Lower leg skin (tissue), 4 donors: ENCODE results near the gene PLEKHG4B. TPM values are rescaled to one million over a fixed set of nuclear protein-coding genes. Genes with fewer than 3 reads are reported as not detected.

Experiments used
- DNase-seq, 2 donors: peaks; one replicate each; pipeline ENCODE4 v3.0.0-alpha.2; 2019; ENCODE audit warnings: low spot score in 2 of 2
- H3K4me3 ChIP-seq: fragments of 200-600 bp; sonication (generic); 2 replicates; pipeline ENCODE4 v1.5.1; 2017; ENCODE audit warnings: mild to moderate bottlenecking, low read depth; ENCODE audit not compliant: poor library complexity, severe bottlenecking
- CTCF ChIP-seq, 3 donors: fragments of 450-650 bp; IDR thresholded peaks; one replicate each; pipeline ENCODE4 v1.5.1; 2016; ENCODE audit warnings: antibody characterized with exemption in 3 of 3, mild to moderate bottlenecking in 3 of 3, moderate library complexity in 2 of 3
- POLR2A ChIP-seq, 2 donors: fragments of 450-650 bp; IDR thresholded peaks; one replicate each; pipeline ENCODE4 v1.6.1; 2016 to 2017; ENCODE audit warnings: antibody characterized with exemption in 2 of 2, mild to moderate bottlenecking in 1 of 2, moderate library complexity in 1 of 2
- WGBS, 2 donors: methylation state at CpG; one replicate each; pipeline ENCODE4 v1.1.5; 2018; 5-methylcytosine and 5-hydroxymethylcytosine counted together
- intact Hi-C: fragments of 100-400 bp; cut with DNase I; formaldehyde crosslinking; loops from one replicate; pipeline ENCODE4 v1.15.0; 2023; ENCODE audit warnings: low total_unique reads
- total RNA-seq, 4 donors: library from RNA; depleted of rRNA; stranded (reverse); fragments of >200 nt; gene quantifications; one replicate each; pipeline ENCODE4 v1.1.0, GENCODE V29; 2016

PLEKHG4B gene
- total RNA-seq, 4 donors from 2014 or later, result 0.17 to 2.1 (median 0.36) TPM

GRCh38 chr5:136901-137300 lies 44.9 kb downstream of the PLEKHG4B start:
- H3K4me3 ChIP-seq, result no peak overlapping the region
- TF ChIP-seq CTCF (IDR thresholded peaks at IDR 0.05), result no peak
- no peak for TF ChIP-seq POLR2A (IDR thresholded peaks at IDR 0.05)
- 52 to 57% methylated on average over 5 of the region's 5 CpGs for WGBS, 2 donors
- intact Hi-C loops, result no loop called here
- no peak for DNase-seq

GRCh38 chr5:137741-138140 lies 45.8 kb downstream of the PLEKHG4B start:
- 92 to 96% methylated on average over 15 of the region's 15 CpGs for WGBS, 2 donors
- H3K4me3 ChIP-seq, result no peak overlapping the region
- TF ChIP-seq CTCF (IDR thresholded peaks at IDR 0.05) (no peak), POLR2A (IDR thresholded peaks at IDR 0.05) (no peak)
- peak in 1 of 2 donors; percentile 78 for DNase-seq
- intact Hi-C loops, result no loop called here

GRCh38 chr5:138936-139335 lies 47.0 kb downstream of the PLEKHG4B start:
- H3K4me3 ChIP-seq, result no peak overlapping the region
- no peak for DNase-seq
- TF ChIP-seq CTCF (IDR thresholded peaks at IDR 0.05) (no peak), POLR2A (IDR thresholded peaks at IDR 0.05) (no peak)
- 85 to 90% methylated on average over 12 of the region's 12 CpGs for WGBS, 2 donors
- intact Hi-C loops, result no loop called here

GRCh38 chr5:139579-140442 lies 47.8 kb downstream of the PLEKHG4B start:
- TF ChIP-seq CTCF (IDR thresholded peaks at IDR 0.05) (no peak), POLR2A (IDR thresholded peaks at IDR 0.05) (no peak)
- WGBS, 2 donors, result 86 to 87% methylated on average over 25 of the region's 36 CpGs
- DNase-seq, result peak in 1 of 2 donors; percentile 64
- intact Hi-C loops, result no loop called here
- H3K4me3 ChIP-seq, result no peak overlapping the region

GRCh38 chr5:140443-140829 lies 48.5 kb downstream of the PLEKHG4B start:
- TF ChIP-seq POLR2A (IDR thresholded peaks at IDR 0.05) (no peak), CTCF (IDR thresholded peaks at IDR 0.05) (no peak)
- peak in 1 of 2 donors; percentile 76 for DNase-seq
- intact Hi-C loops, result no loop called here
- H3K4me3 ChIP-seq, result no peak overlapping the region
- WGBS, 2 donors, result 94 to 98% methylated on average over 3 to 5 of the region's 7 CpGs
